ENCODE measurements around the gene SURF4. TPM values are rescaled to one million over a fixed set of nuclear protein-coding genes. Genes with fewer than 3 reads are reported as not detected.

Gene SURF4
- total and polyA plus RNA-seq, 3 experiments from 2014 or later, result 202 to 250 (median 239) TPM

DNA sequence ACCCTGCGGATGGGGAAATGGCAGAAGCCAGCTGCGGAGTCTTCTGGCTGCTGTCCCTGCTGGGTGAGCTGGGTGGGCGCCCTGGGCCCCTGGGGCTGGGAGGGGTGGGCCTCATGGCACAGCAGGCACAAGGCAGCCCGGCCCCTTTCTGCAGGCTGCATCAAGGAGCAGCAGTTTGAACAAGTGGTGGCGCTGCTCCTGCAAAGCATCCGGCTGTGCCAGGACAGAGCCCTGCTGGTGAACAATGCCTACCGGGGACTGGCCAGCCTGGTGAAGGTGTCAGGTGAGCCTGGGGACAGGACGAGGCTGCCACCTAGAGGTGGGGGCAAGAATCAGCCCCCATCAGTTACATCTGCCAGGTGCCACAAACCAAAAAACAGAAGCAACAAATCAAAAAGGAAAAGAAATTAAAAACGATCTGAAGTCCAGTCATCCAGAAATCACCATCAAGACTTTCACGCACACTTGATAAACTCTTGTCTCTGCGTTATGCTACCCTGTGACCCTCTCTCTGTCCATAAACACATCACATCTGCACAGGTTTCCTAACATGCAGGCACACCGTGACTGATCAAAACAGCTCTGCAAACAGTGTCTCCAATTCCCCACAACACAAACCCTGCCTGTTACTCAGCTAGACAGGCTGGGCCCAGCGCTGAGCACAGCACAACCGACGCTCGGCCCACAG is 28.1 kb upstream of the SURF4 start:
- no peak overlapping the region for H3K4me3 ChIP-seq (ENCODE audit: low read length)
- peaks cover 6 to 44% (median 8%) of the 10 kb centered on the region in 3 donors for H3K36me3 Mint-ChIP-seq
- H3K9me3 Mint-ChIP-seq, result no peaks in the 10 kb centered on the region
- POLR2A ChIA-PET, result no interaction called here
- H3K27ac ChIP-seq (ENCODE audit: low read depth, low read length), result no peak overlapping the region
- H3K27me3 ChIP-seq (ENCODE audit: insufficient read depth, low read length, poor library complexity, severe bottlenecking), result no peaks in the 10 kb centered on the region
- peak overlapping the region in 2 of 8 donors; percentile 1 to 14 for H3K27ac Mint-ChIP-seq
- H3K4me1 Mint-ChIP-seq, result peaks cover 6 to 8% (median 7%) of the 10 kb centered on the region in 3 donors
- CTCF ChIA-PET, result interaction anchor here (0.9 to 2.7 kb wide), 9 partner anchors 13 to 218 kb away, joined by 3 to 17 read pairs (median 3); partner anchors contain the start of genes MED22 and RPL7A
- peak; percentile 37 to 74 (median 48) for DNase-seq
- H3K4me1 ChIP-seq (ENCODE audit: insufficient read depth, low read length), result no peaks in the 10 kb centered on the region
- peaks cover 15% of the 10 kb centered on the region for H3K36me3 ChIP-seq (ENCODE audit: insufficient read depth, low read length)
- no peaks in the 10 kb centered on the region for H3K9me3 ChIP-seq (ENCODE audit: low read length)
- H3K4me3 Mint-ChIP-seq, result no peak overlapping the region
- no peaks in the 10 kb centered on the region for H3K27me3 Mint-ChIP-seq

DNA sequence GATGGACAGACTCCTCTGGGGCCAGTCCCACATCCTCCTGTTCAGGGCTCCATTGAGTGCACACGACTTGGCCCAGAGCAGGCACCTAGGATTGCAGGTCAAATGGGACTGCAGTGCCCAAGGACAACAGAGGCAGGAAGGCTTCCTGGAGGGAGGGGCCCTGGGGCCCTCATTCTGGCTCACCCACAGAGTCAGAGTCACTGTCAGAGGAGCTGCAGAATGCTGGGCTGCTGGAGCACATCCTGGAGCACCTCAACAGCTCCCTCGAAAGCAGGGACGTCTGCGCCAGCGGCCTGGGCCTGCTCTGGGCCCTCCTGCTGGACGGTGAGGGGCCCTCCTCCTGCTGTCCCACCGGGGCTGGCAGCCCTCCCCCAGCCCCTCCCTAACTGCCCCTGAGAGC is 26.8 kb upstream of the SURF4 start:
- no peak overlapping the region for H3K27ac Mint-ChIP-seq
- H3K4me3 Mint-ChIP-seq, result no peak overlapping the region
- ChIA-PET CTCF (interaction anchor here (1.1 to 1.3 kb wide), 4 partner anchors 14 to 216 kb away, joined by 3 to 5 read pairs (median 3); no protein-coding TSS in a partner anchor), POLR2A (interaction anchor here (0.6 kb wide), 1 partner anchor 84 kb away, joined by 5 read pairs; no protein-coding TSS in a partner anchor)
- H3K27me3 ChIP-seq (ENCODE audit: insufficient read depth, low read length, poor library complexity, severe bottlenecking), result no peaks in the 10 kb centered on the region
- no peak overlapping the region for H3K27ac ChIP-seq (ENCODE audit: low read depth, low read length)
- no peaks in the 10 kb centered on the region for H3K9me3 Mint-ChIP-seq
- H3K27me3 Mint-ChIP-seq, result no peaks in the 10 kb centered on the region
- no peaks in the 10 kb centered on the region for H3K9me3 ChIP-seq (ENCODE audit: low read length)
- H3K4me1 ChIP-seq (ENCODE audit: insufficient read depth, low read length), result no peaks in the 10 kb centered on the region
- no peak overlapping the region for H3K4me3 ChIP-seq (ENCODE audit: low read length)
- no peak for DNase-seq
- peaks cover 6 to 36% (median 8%) of the 10 kb centered on the region in 3 donors for H3K36me3 Mint-ChIP-seq
- peaks cover 6 to 8% (median 7%) of the 10 kb centered on the region in 3 donors for H3K4me1 Mint-ChIP-seq
- H3K36me3 ChIP-seq (ENCODE audit: insufficient read depth, low read length), result peaks cover 11% of the 10 kb centered on the region

DNA sequence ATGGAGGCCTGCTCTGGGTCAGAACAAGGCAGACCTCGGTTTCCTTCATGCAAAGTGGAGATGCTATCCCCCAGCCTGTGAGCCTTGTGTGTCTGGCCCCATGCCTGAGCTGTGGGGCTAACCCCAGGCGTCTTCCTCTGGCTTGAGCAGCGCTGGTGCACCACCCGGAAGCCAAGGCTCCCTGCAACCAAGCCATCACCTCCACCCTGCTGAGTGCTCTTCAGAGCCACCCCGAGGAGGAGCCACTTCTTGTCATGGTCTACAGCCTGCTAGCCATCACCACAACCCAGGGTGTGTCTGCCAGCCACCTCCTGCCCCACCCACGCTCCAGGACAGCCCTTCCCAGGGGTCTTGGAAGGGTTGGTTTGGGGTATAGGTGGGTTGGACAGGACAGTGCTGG is 25.7 kb upstream of the SURF4 start:
- no peak for DNase-seq
- Histone ChIP-seq H3K27ac (ENCODE audit: low read depth, low read length) (no peak overlapping the region), H3K4me3 (ENCODE audit: low read length) (no peak overlapping the region), H3K36me3 (ENCODE audit: insufficient read depth, low read length) (peaks cover 6% of the 10 kb centered on the region), H3K4me1 (ENCODE audit: insufficient read depth, low read length) (no peaks in the 10 kb centered on the region), H3K27me3 (ENCODE audit: insufficient read depth, low read length, poor library complexity, severe bottlenecking) (no peaks in the 10 kb centered on the region), H3K9me3 (ENCODE audit: low read length) (no peaks in the 10 kb centered on the region)
- Mint-ChIP-seq H3K27me3 (no peaks in the 10 kb centered on the region), H3K4me3 (no peak overlapping the region), H3K36me3 (peaks cover under 1 to 26% (median 3%) of the 10 kb centered on the region in 3 donors), H3K9me3 (no peaks in the 10 kb centered on the region), H3K4me1 (peaks cover 0 to 2% (median 1%) of the 10 kb centered on the region in 3 donors), H3K27ac (no peak overlapping the region)
- ChIA-PET CTCF (no interaction called here), POLR2A (no interaction called here)

DNA sequence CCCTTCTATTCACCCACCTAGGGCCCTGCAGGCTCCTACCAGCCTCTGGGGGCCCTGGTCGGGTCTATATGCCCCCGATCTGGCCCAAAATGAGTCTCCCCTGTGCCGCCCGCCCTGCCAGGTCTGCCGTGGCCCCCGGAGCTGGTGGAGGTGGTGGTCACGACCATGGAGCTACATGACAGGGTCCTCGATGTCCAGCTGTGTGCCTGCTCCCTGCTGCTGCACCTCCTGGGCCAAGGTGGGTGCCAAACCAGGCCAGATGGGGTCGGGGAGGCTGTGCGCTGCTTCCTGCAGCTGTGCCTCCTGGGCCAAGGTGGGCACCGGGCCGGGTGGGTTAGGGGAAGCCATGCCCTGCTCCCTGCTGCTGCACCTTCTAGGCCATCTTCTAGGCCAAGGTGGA is 24.4 kb upstream of the SURF4 start:
- H3K9me3 Mint-ChIP-seq, result no peaks in the 10 kb centered on the region
- POLR2A ChIA-PET, result interaction anchor here (0.6 kb wide), 1 partner anchor 50 kb away, joined by 3 read pairs; no protein-coding TSS in a partner anchor
- no peak for DNase-seq
- no peak overlapping the region for H3K4me3 Mint-ChIP-seq
- no peaks in the 10 kb centered on the region for H3K27me3 Mint-ChIP-seq
- Histone ChIP-seq H3K27me3 (ENCODE audit: insufficient read depth, low read length, poor library complexity, severe bottlenecking) (no peaks in the 10 kb centered on the region), H3K4me3 (ENCODE audit: low read length) (no peak overlapping the region), H3K36me3 (ENCODE audit: insufficient read depth, low read length) (no peaks in the 10 kb centered on the region), H3K9me3 (ENCODE audit: low read length) (no peaks in the 10 kb centered on the region), H3K4me1 (ENCODE audit: insufficient read depth, low read length) (no peaks in the 10 kb centered on the region), H3K27ac (ENCODE audit: low read depth, low read length) (no peak overlapping the region)
- peaks cover 0 to 1% (median 0%) of the 10 kb centered on the region in 3 donors for H3K4me1 Mint-ChIP-seq
- H3K36me3 Mint-ChIP-seq, result peaks cover 0 to 13% (median under 1%) of the 10 kb centered on the region in 3 donors
- CTCF ChIA-PET, result no interaction called here
- no peak overlapping the region for H3K27ac Mint-ChIP-seq

DNA sequence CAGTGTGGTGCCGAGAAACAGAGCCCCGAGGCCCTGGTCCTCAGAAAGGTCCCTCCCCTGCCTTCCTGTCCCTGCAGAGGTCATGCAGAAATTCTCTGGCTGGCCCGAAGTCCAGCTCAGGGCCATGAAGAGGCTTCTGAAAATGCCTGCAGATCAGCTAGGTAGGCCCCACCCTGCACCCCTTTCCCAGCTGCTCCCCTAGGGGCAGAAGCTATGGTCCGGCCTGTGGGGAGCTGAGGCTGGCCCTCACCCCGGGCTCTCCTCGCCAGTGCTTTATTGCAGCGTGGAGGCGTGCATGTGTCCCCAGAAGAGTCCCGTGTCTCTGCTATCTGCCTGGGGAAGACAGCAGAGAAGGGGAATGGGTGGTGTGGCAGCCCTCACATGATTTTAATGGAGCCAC is 22.0 kb upstream of the SURF4 start:
- H3K36me3 Mint-ChIP-seq, result no peaks in the 10 kb centered on the region
- POLR2A ChIA-PET, result no interaction called here
- CTCF ChIA-PET, result interaction anchor here (1.3 kb wide), 1 partner anchor 10 kb away, joined by 3 read pairs; no protein-coding TSS in a partner anchor
- no peaks in the 10 kb centered on the region for H3K4me1 Mint-ChIP-seq
- Histone ChIP-seq H3K27ac (ENCODE audit: low read depth, low read length) (no peak overlapping the region), H3K27me3 (ENCODE audit: insufficient read depth, low read length, poor library complexity, severe bottlenecking) (no peaks in the 10 kb centered on the region), H3K4me1 (ENCODE audit: insufficient read depth, low read length) (no peaks in the 10 kb centered on the region), H3K4me3 (ENCODE audit: low read length) (no peak overlapping the region), H3K9me3 (ENCODE audit: low read length) (no peaks in the 10 kb centered on the region), H3K36me3 (ENCODE audit: insufficient read depth, low read length) (no peaks in the 10 kb centered on the region)
- H3K9me3 Mint-ChIP-seq, result no peaks in the 10 kb centered on the region
- no peak for DNase-seq
- H3K4me3 Mint-ChIP-seq, result no peak overlapping the region
- H3K27ac Mint-ChIP-seq, result no peak overlapping the region
- H3K27me3 Mint-ChIP-seq, result no peaks in the 10 kb centered on the region

DNA sequence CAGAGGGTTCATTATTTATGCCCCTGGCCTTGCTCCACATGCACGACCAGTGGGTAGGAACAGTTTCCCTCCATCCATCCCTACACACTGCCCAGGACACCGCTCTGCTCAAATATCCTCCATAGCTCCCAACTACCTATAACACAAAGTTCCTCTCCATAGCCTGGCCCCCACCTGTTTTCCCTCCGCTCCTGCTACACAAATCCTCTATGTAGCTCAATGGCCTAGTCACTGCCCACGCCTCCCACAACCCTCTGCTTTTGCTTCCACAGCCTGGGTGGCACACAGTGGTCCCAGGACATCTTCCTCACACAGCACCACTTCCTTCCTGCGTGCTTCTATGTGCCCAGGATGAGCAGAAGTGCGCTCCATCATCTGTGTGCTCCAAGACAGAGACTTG is 21.5 kb upstream of the SURF4 start:
- no peaks in the 10 kb centered on the region for H3K36me3 Mint-ChIP-seq
- peak overlapping the region in 1 of 8 donors; percentile 11 for H3K27ac Mint-ChIP-seq
- Histone ChIP-seq H3K4me1 (ENCODE audit: insufficient read depth, low read length) (no peaks in the 10 kb centered on the region), H3K9me3 (ENCODE audit: low read length) (no peaks in the 10 kb centered on the region), H3K36me3 (ENCODE audit: insufficient read depth, low read length) (no peaks in the 10 kb centered on the region), H3K27ac (ENCODE audit: low read depth, low read length) (no peak overlapping the region), H3K4me3 (ENCODE audit: low read length) (no peak overlapping the region), H3K27me3 (ENCODE audit: insufficient read depth, low read length, poor library complexity, severe bottlenecking) (no peaks in the 10 kb centered on the region)
- no peaks in the 10 kb centered on the region for H3K9me3 Mint-ChIP-seq
- no peak overlapping the region for H3K4me3 Mint-ChIP-seq
- DNase-seq, result no peak
- POLR2A ChIA-PET, result no interaction called here
- no peaks in the 10 kb centered on the region for H3K27me3 Mint-ChIP-seq
- H3K4me1 Mint-ChIP-seq, result no peaks in the 10 kb centered on the region
- CTCF ChIA-PET, result interaction anchor here (1.5 kb wide), 1 partner anchor 15 kb away, joined by 3 read pairs; no protein-coding TSS in a partner anchor

DNA sequence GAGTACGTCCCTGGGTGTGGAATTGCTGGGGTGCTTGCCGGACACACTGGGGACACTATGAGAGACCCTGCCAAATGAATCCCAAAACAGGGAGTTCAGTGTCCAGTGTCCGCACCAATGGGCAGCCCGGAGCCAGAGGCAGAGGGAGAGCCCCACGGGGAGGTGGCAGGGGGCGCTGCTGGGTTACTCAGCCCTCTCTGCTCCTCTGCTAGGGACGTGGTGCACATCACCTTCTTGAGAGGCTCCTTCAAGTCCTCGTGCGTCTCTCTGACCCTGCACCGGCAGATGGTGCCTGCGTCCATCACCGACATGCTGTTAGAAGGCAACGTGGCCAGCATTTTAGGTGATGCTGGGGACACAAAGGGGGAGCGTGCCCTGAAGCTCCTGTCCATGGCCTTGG is 21.1 kb upstream of the SURF4 start:
- POLR2A ChIA-PET, result no interaction called here
- H3K4me3 Mint-ChIP-seq, result peak overlapping the region in 1 of 7 donors; percentile 48
- no peaks in the 10 kb centered on the region for H3K9me3 ChIP-seq (ENCODE audit: low read length)
- H3K27ac ChIP-seq (ENCODE audit: low read depth, low read length), result no peak overlapping the region
- no peaks in the 10 kb centered on the region for H3K9me3 Mint-ChIP-seq
- H3K4me3 ChIP-seq (ENCODE audit: low read length), result no peak overlapping the region
- no peak overlapping the region for H3K27ac Mint-ChIP-seq
- CTCF ChIA-PET, result interaction anchor here (1.5 kb wide), 1 partner anchor 15 kb away, joined by 3 read pairs; no protein-coding TSS in a partner anchor
- no peaks in the 10 kb centered on the region for H3K4me1 ChIP-seq (ENCODE audit: insufficient read depth, low read length)
- H3K36me3 ChIP-seq (ENCODE audit: insufficient read depth, low read length), result no peaks in the 10 kb centered on the region
- H3K4me1 Mint-ChIP-seq, result no peaks in the 10 kb centered on the region
- H3K27me3 Mint-ChIP-seq, result no peaks in the 10 kb centered on the region
- H3K36me3 Mint-ChIP-seq, result no peaks in the 10 kb centered on the region
- no peak for DNase-seq
- no peaks in the 10 kb centered on the region for H3K27me3 ChIP-seq (ENCODE audit: insufficient read depth, low read length, poor library complexity, severe bottlenecking)

DNA sequence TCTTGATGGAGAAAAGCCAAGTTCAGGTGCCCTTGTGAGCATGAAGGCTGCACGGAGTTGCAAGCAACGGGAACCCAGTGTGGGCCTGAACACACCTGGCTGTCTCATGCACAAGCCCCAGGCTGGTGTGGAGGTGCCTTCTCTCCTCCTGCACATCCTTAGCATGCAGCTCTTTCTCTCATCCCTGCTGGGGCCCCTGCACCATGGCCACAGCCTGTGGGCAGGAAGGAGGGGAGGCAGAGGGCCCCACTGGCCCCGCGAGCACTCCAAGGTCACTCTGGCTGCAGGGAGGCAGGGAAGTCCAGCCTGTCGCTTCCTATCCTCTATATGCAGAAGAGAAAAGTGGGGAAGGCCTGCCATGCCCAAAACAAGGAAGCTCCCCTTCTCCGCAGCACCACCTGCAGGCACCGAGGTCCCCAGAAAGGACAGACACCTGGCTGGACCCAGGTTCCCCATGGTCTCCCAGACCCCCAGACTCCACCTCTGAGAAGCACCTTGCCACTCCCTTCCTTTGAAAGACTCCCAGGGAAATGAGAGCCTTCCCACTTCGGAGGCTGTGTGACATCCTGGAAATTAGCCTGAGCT is 18.9 kb upstream of the SURF4 start:
- H3K27me3 ChIP-seq (ENCODE audit: insufficient read depth, low read length, poor library complexity, severe bottlenecking), result peaks cover 3% of the 10 kb centered on the region
- no peaks in the 10 kb centered on the region for H3K9me3 ChIP-seq (ENCODE audit: low read length)
- no peaks in the 10 kb centered on the region for H3K9me3 Mint-ChIP-seq
- H3K36me3 ChIP-seq (ENCODE audit: insufficient read depth, low read length), result no peaks in the 10 kb centered on the region
- H3K4me1 Mint-ChIP-seq, result no peaks in the 10 kb centered on the region
- no peak for DNase-seq
- CTCF ChIA-PET, result no interaction called here
- no peak overlapping the region for H3K4me3 Mint-ChIP-seq
- H3K27ac ChIP-seq (ENCODE audit: low read depth, low read length), result no peak overlapping the region
- no peaks in the 10 kb centered on the region for H3K36me3 Mint-ChIP-seq
- no peak overlapping the region for H3K4me3 ChIP-seq (ENCODE audit: low read length)
- H3K4me1 ChIP-seq (ENCODE audit: insufficient read depth, low read length), result no peaks in the 10 kb centered on the region
- POLR2A ChIA-PET, result no interaction called here
- no peak overlapping the region for H3K27ac Mint-ChIP-seq
- peaks cover 2 to 6% of the 10 kb centered on the region in 2 donors for H3K27me3 Mint-ChIP-seq

All from CD8-positive, alpha-beta memory T cell (primary cell).